K562 (cell line): ENCODE results near the gene OPA1. TPM values are rescaled to one million over a fixed set of nuclear protein-coding genes. Genes with fewer than 3 reads are reported as not detected.
A peak's percentile ranks its signal among the peaks of the same experiment; 100 is the strongest.

ENCODE experiments used
- CREB5 ChIP-seq: fragments of 250-450 bp; sonication (Bioruptor Pico); IDR thresholded peaks from 2 replicates; pipeline ENCODE4 v1.5.0; 2020; ENCODE audit warnings: mild to moderate bottlenecking
- FOXK2 ChIP-seq, 2 experiments: fragments of 450-650 bp; IDR thresholded peaks in 1 of 2; conservative IDR thresholded peaks in 1 of 2; 2 replicates each; pipeline ENCODE4 v1.6.1; 2016; ENCODE audit warnings: low read depth in 2 of 2, mild to moderate bottlenecking in 1 of 2
- HNRNPK ChIP-seq: fragments of 200-400 bp; formaldehyde crosslinking; IDR thresholded peaks from one replicate; pipeline ENCODE4 v1.6.1; 2018; ENCODE audit warnings: mild to moderate bottlenecking, low read depth, low read length; ENCODE audit not compliant: poor library complexity, severe bottlenecking
- JUND ChIP-seq, 2 experiments: IDR thresholded peaks; 2 replicates in 1 of 2; 3 replicates in 1 of 2; pipeline ENCODE4 v1.6.1; 2011; ENCODE audit warnings: borderline replicate concordance in 2 of 2, low read depth in 2 of 2, low read length in 2 of 2, improper control_type of control experiment in 1 of 2, missing biosample characterization in 1 of 2, missing genetic modification characterization in 1 of 2, missing genetic modification reagents in 1 of 2
- MAX ChIP-seq: sonication (generic); formaldehyde crosslinking; IDR thresholded peaks from 2 replicates; pipeline ENCODE4 v1.9.0; 2022; ENCODE audit warnings: mild to moderate bottlenecking, missing genetic modification reagents
- NFRKB ChIP-seq: fragments of 450-650 bp; IDR thresholded peaks from 2 replicates; pipeline ENCODE4 v1.6.1; 2016; ENCODE audit warnings: low read depth
- NKRF ChIP-seq: fragments of 450-650 bp; IDR thresholded peaks from 2 replicates; pipeline ENCODE4 v1.6.1; 2016; ENCODE audit warnings: borderline replicate concordance
- POLR2AphosphoS5 ChIP-seq: IDR thresholded peaks from 2 replicates; pipeline ENCODE4 v1.6.1; 2011; ENCODE audit warnings: mild to moderate bottlenecking, low read depth, low read length, moderate library complexity; ENCODE audit not compliant: control insufficient read depth, insufficient read depth
- POLR2B ChIP-seq: fragments of 450-650 bp; IDR thresholded peaks from 2 replicates; pipeline ENCODE4 v1.6.1; 2018; ENCODE audit warnings: low read depth; ENCODE audit not compliant: partially characterized antibody
- RAD21 ChIP-seq, 2 experiments: fragments of 250-450 bp in 1 of 2; fragments of 450-650 bp in 1 of 2; sonication (Bioruptor Pico) in 1 of 2; formaldehyde crosslinking in 1 of 2; IDR thresholded peaks in 1 of 2; conservative IDR thresholded peaks in 1 of 2; 2 replicates each; pipeline versions ENCODE4 v1.4.0 to v1.8.0; 2020 to 2022; ENCODE audit warnings: mild to moderate bottlenecking in 2 of 2, moderate library complexity in 1 of 2
- RBM39 ChIP-seq: fragments of 200-400 bp; formaldehyde crosslinking; optimal IDR thresholded peaks from 2 replicates; pipeline ENCODE3; 2018; ENCODE audit warnings: low read depth, low read length
- SIN3B ChIP-seq: fragments of 450-650 bp; IDR thresholded peaks from 2 replicates; pipeline ENCODE4 v1.6.1; 2017; ENCODE audit warnings: low read depth, mild to moderate bottlenecking, moderate library complexity
- SNIP1 ChIP-seq: fragments of 450-650 bp; IDR thresholded peaks from 2 replicates; pipeline ENCODE4 v1.7.1; 2017; ENCODE audit warnings: low read depth, mild to moderate bottlenecking
- SNRNP70 ChIP-seq: fragments of 200-400 bp; formaldehyde crosslinking; optimal IDR thresholded peaks from 2 replicates; pipeline ENCODE3; 2017; ENCODE audit warnings: low read depth, low read length
- STAT5A ChIP-seq: IDR thresholded peaks from 2 replicates; pipeline ENCODE4 v1.6.1; 2012; ENCODE audit warnings: low read length, inconsistent platforms, borderline replicate concordance
- XRCC3 ChIP-seq: fragments of 450-650 bp; IDR thresholded peaks from 2 replicates; pipeline ENCODE4 v1.6.1; 2017; ENCODE audit warnings: mild to moderate bottlenecking, moderate library complexity
- ZNF121 ChIP-seq: sonication (generic); formaldehyde crosslinking; conservative IDR thresholded peaks from 2 replicates; pipeline ENCODE4 v1.8.0; 2022; ENCODE audit warnings: missing genetic modification reagents
- ZNF253 ChIP-seq: fragments of 250-450 bp; sonication (Bioruptor Pico); conservative IDR thresholded peaks from 2 replicates; pipeline ENCODE4 v1.6.1; 2021; ENCODE audit warnings: mild to moderate bottlenecking
- ZNF586 ChIP-seq: fragments of 450-650 bp; formaldehyde crosslinking; conservative IDR thresholded peaks from 2 replicates; pipeline ENCODE4 v1.4.0; 2020; ENCODE audit warnings: mild to moderate bottlenecking, moderate library complexity
- polyA plus RNA-seq, 8 experiments: library from polyadenylated mRNA; depleted of rRNA in 4 of 8; stranded (reverse) in 5 of 8; unstranded in 3 of 8; fragments of >200 nt; fragmentation: Nextera tagmentation in 2 of 8; fragmentation: Illumina TruSeq in 1 of 8; extraction: Ambion mirVana in 2 of 8; extraction: Trizol in 1 of 8; gene quantifications; 2 replicates each; pipeline versions ENCODE4 v1.2.1 to v1.2.3, GENCODE V29; 2011 to 2014; ENCODE audit warnings: inconsistent platforms in 1 of 8, missing spikeins in 1 of 8
- total RNA-seq, 7 experiments: library from RNA; depleted of rRNA in 6 of 7; stranded (reverse); fragments of >200 nt in 6 of 7; fragmentation: Illumina TruSeq in 2 of 7; extraction: Trizol in 2 of 7; gene quantifications; 2 replicates each; pipeline versions ENCODE4 v1.2.1 to v1.2.3, GENCODE V29; 2011 to 2021; ENCODE audit warnings: low replicate concordance in 1 of 7

The OPA1 gene
- total and polyA plus RNA-seq, 9 of the 15 experiments (the other 6 are each of a cell fraction or from before 2014, with no cell fraction given): 19.7 to 127 (median 94.7) TPM

GRCh38 chr3:193704431-193704830, 111.4 kb downstream of the OPA1 start (continued):
- TF ChIP-seq CREB5 (CRISPR knock-in tag) (no peak), RAD21 (CRISPR knock-in tag; conservative IDR thresholded peaks at IDR 0.05 in 1 of 2, IDR thresholded peaks at IDR 0.05 in 1 of 2) (peak; percentile 51 to 69; a peak in 3 of 4 replicates), ZNF586 (CRISPR knock-in tag) (no peak), POLR2B (no peak), JUND (IDR thresholded peaks at IDR 0.05; ENCODE audit: borderline replicate concordance, low read depth, low read length) (0 out of 2 replicates have a peak, but pooled peaks have one; percentile 9), JUND (tag; IDR thresholded peaks at IDR 0.05; ENCODE audit: borderline replicate concordance, low read depth, low read length) (no peak; the same call in 2 of the 3 replicates), NFRKB (no peak), HNRNPK (no peak), ZNF253 (CRISPR knock-in tag) (no peak), FOXK2 (conservative IDR thresholded peaks at IDR 0.05 in 1 of 2, IDR thresholded peaks at IDR 0.05 in 1 of 2; ENCODE audit: low read depth in 2 of 2) (0 out of 4 replicates have a peak, but pooled peaks of 1 of the 2 experiments have one; percentile 23), POLR2AphosphoS5 (no peak), SNIP1 (no peak), RBM39 (no peak), SIN3B (no peak), STAT5A (no peak), NKRF (peak; percentile 33; the same call in 1 of the 2 replicates), SNRNP70 (no peak), XRCC3 (no peak), MAX (CRISPR knock-in tag) (no peak), ZNF121 (CRISPR knock-in tag) (no peak)
